Measurements from ENCODE around the gene IMP4. TPM values are rescaled to one million over a fixed set of nuclear protein-coding genes. Genes with fewer than 3 reads are reported as not detected.

IMP4 gene
- total RNA-seq, 2 donors from 2014 or later, result 50.6 to 117 TPM

- Histone ChIP-seq H3K9ac (ENCODE audit: low read depth in 2 of 2, low read length in 2 of 2) (no peak overlapping the region), H3K4me3 (no peak overlapping the region), H3K36me3 (peaks cover 14% of the 10 kb centered on the region), H3K27ac (no peak overlapping the region), H3K9me3 (no peaks in the 10 kb centered on the region), H3K27me3 (no peaks in the 10 kb centered on the region), H3K4me1 (peaks cover 6% of the 10 kb centered on the region)
- intact Hi-C loops (cut with DNase I), result no loop called here
- no peak for DNase-seq
- TF ChIP-seq CTCF (IDR thresholded peaks at IDR 0.05), result no peak
These were observed 3.5 kb downstream of the IMP4 start for GRCh38 chr2:130346041-130346740.

GRCh38 chr2:130346741-130347066 lies 4.0 kb downstream of the IMP4 start:
- Histone ChIP-seq H3K4me1 (peaks cover 6% of the 10 kb centered on the region), H3K36me3 (peaks cover 14% of the 10 kb centered on the region), H3K9ac (ENCODE audit: low read depth in 2 of 2, low read length in 2 of 2) (no peak overlapping the region), H3K4me3 (no peak overlapping the region), H3K9me3 (no peaks in the 10 kb centered on the region), H3K27ac (no peak overlapping the region), H3K27me3 (no peaks in the 10 kb centered on the region)
- intact Hi-C loops (cut with DNase I), result no loop called here
- TF ChIP-seq CTCF (IDR thresholded peaks at IDR 0.05), result no peak
- no peak for DNase-seq

- Histone ChIP-seq H3K4me3 (no peak overlapping the region), H3K36me3 (peaks cover 14% of the 10 kb centered on the region), H3K9ac (ENCODE audit: low read depth in 2 of 2, low read length in 2 of 2) (no peak overlapping the region), H3K27ac (no peak overlapping the region), H3K27me3 (no peaks in the 10 kb centered on the region), H3K4me1 (peaks cover 6% of the 10 kb centered on the region), H3K9me3 (no peaks in the 10 kb centered on the region)
- TF ChIP-seq CTCF (IDR thresholded peaks at IDR 0.05), result no peak
- intact Hi-C loops (cut with DNase I), result no loop called here
- no peak for DNase-seq
These were observed 4.7 kb downstream of the IMP4 start for GRCh38 chr2:130347220-130347925.

- Histone ChIP-seq H3K27ac (no peak overlapping the region), H3K4me3 (no peak overlapping the region), H3K4me1 (peaks cover 5% of the 10 kb centered on the region), H3K9ac (ENCODE audit: low read depth in 2 of 2, low read length in 2 of 2) (no peak overlapping the region), H3K9me3 (no peaks in the 10 kb centered on the region), H3K36me3 (peaks cover 14% of the 10 kb centered on the region), H3K27me3 (no peaks in the 10 kb centered on the region)
- intact Hi-C loops (cut with DNase I), result no loop called here
- no peak for DNase-seq
- no peak for TF ChIP-seq CTCF (IDR thresholded peaks at IDR 0.05)
These were observed 6.5 kb downstream of the IMP4 start for GRCh38 chr2:130349174-130349573.

- no peak overlapping the region for H3K4me3 ChIP-seq
- DNase-seq, result no peak
- no peaks in the 10 kb centered on the region for H3K9me3 ChIP-seq
- no peak for TF ChIP-seq CTCF (IDR thresholded peaks at IDR 0.05)
- no peak overlapping the region for H3K9ac ChIP-seq (ENCODE audit: low read depth in 2 of 2, low read length in 2 of 2)
- H3K27ac ChIP-seq, result no peak overlapping the region
- H3K4me1 ChIP-seq, result peaks cover 10% of the 10 kb centered on the region
- intact Hi-C loops (cut with DNase I), result no loop called here
- no peaks in the 10 kb centered on the region for H3K27me3 ChIP-seq
- H3K36me3 ChIP-seq, result no peaks in the 10 kb centered on the region
These were observed 9.0 kb downstream of the IMP4 start for GRCh38 chr2:130351711-130352110.

All from colonic mucosa (tissue), 4 donors.